Epithelial cell of alveolus of lung (primary cell): ENCODE results near the gene RHOB. TPM values are rescaled to one million over a fixed set of nuclear protein-coding genes. Genes with fewer than 3 reads are reported as not detected.

Experiments
- total RNA-seq: library from RNA; depleted of rRNA; stranded (reverse); fragments of >200 nt; gene quantifications from 2 replicates; pipeline ENCODE4 v1.2.1, GENCODE V29; 2015

Gene RHOB
- 181 and 190 TPM in 2 replicates for total RNA-seq

DNA sequence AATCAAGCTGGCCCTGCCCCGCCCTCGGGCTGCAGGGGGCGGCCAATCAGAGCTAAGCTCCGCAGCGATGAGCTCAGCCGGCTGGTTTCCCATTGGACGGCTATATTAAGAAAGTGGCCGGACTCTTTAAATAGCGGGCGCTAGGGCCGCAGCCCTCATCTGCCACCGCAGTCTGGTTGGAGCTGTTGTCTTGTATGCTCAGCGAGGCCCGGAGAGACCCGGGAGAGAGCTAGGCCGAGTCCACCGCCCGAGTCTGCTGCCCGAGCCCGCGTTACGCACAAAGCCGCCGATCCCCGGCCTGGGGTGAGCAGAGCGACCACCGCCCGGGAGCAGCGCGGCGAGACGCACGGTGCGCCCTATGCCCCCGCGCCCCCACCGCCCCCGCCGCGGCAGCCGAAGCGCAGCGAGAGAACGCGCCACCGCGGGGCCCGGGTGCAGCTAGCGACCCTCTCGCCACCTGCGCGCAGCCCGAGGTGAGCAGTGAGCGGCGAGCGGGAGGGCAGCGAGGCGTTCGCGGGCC, at the start of gene RHOB:
RHOB (plus strand) TSS at position 158 of the 520 bp plus-strand sequence. CDS start 392 bp downstream, outside the sequence.

Other genes starting within 250 kb of the RHOB start
- gene SDC1, start 221.9 kb upstream of the RHOB start, total RNA-seq: 12.1 and 32.2 TPM in 2 replicates
- 23.5 and 45.4 TPM in 2 replicates for gene PUM2, start 96.2 kb upstream of the RHOB start, total RNA-seq
- gene HS1BP3, start 204.0 kb downstream of the RHOB start, total RNA-seq: 23.3 and 36.3 TPM in 2 replicates
- gene GDF7, start 220.1 kb downstream of the RHOB start, total RNA-seq: not detected in 2 replicates